HCT116 (cell line): ENCODE results near the gene ZNRF2. TPM values are rescaled to one million over a fixed set of nuclear protein-coding genes. Genes with fewer than 3 reads are reported as not detected.

Experiments
- ATAC-seq: fragments of 200-7000 bp; cut with Tn5 transposase; 2 replicates; pipeline ENCODE4 v1.9.1; 2020; ENCODE audit warnings: mild to moderate bottlenecking, moderate library complexity
- BruUV-seq: library from RNA; stranded (reverse); fragments of 400-500 nt; replicated peaks from 2 replicates; lab custom pipeline; 2021; lab: Mats Ljungman, UMichigan
- CTCF ChIA-PET: fragments of 300-600 bp; sonication (Branson Sonifier 250); formaldehyde crosslinking; loops from one replicate; lab custom pipeline; 2021; ENCODE audit warnings: antibody characterized with exemption; lab: Charles Lee
- POLR2A ChIA-PET: fragments of 300-600, 350-600 bp; sonication (Branson Sonifier 250); formaldehyde crosslinking; loops from one replicate; lab custom pipeline; 2021; ENCODE audit warnings: antibody characterized with exemption; lab: Charles Lee
- RAD21 ChIA-PET, 2 experiments: fragments of 300-600 bp; sonication (Branson Sonifier 250); formaldehyde crosslinking; loops; one replicate each; lab custom pipeline; 2023; ENCODE audit warnings: low total read pairs in 2 of 2; ENCODE audit not compliant: uncharacterized antibody in 2 of 2, unreplicated experiment in 2 of 2, low non-redundant PET in 1 of 2; lab: Charles Lee
- DNase-seq: peaks from one replicate; pipeline ENCODE4 v3.0.0-alpha.2; 2010; ENCODE audit warnings: low read depth, low spot score
- H2AFZ ChIP-seq: fragments of 200-600 bp; shearing (Covaris generic), sonication (generic); 2 replicates; pipeline ENCODE4 v1.6.1; 2017; ENCODE audit warnings: low read depth, mixed run types, mixed read lengths, antibody characterized with exemption, low read length; ENCODE audit not compliant: poor library complexity, severe bottlenecking
- H3K27ac ChIP-seq: 2 replicates; pipeline ENCODE4 v1.5.1; 2012; ENCODE audit warnings: low read depth, low read length
- H3K27me3 ChIP-seq: fragments of 200-600 bp; sonication (generic); 2 replicates; pipeline ENCODE4 v1.6.1; 2016; ENCODE audit warnings: mixed run types, low read length, mixed read lengths; ENCODE audit not compliant: insufficient read depth
- H3K36me3 ChIP-seq, 2 experiments: fragments of 200-500 bp in 1 of 2; fragments of 200-600 bp in 1 of 2; sonication (Bioruptor generic) in 1 of 2; sonication (generic) in 1 of 2; 2 replicates each; pipeline versions ENCODE4 v1.5.1 to v1.6.1; 2014 to 2016; ENCODE audit warnings: low read length in 2 of 2, inconsistent platforms in 1 of 2, mixed read lengths in 1 of 2, mixed run types in 1 of 2; ENCODE audit not compliant: insufficient read depth in 2 of 2, control insufficient read depth in 1 of 2
- H3K4me1 ChIP-seq, 2 experiments: fragments of 200-600 bp in 1 of 2; sonication (generic) in 1 of 2; 2 replicates each; pipeline versions ENCODE4 v1.5.1 to v1.6.1; 2012 to 2017; ENCODE audit warnings: low read length in 2 of 2, inconsistent platforms in 1 of 2, mild to moderate bottlenecking in 1 of 2, mixed read lengths in 1 of 2, mixed run types in 1 of 2, moderate library complexity in 1 of 2; ENCODE audit not compliant: insufficient read depth in 2 of 2, control insufficient read depth in 1 of 2
- H3K4me2 ChIP-seq: fragments of 200-600 bp; sonication (generic); 2 replicates; pipeline ENCODE4 v1.6.1; 2017; ENCODE audit warnings: mixed run types, low read length, mixed read lengths
- H3K4me3 ChIP-seq, 2 experiments: fragments of 200-600 bp in 1 of 2; sonication (generic) in 1 of 2; replicated peaks in 1 of 2; 2 replicates each; pipeline ENCODE4 v1.5.1; 2011 to 2016; ENCODE audit warnings: low read length in 2 of 2, control low read depth in 1 of 2, low read depth in 1 of 2, mild to moderate bottlenecking in 1 of 2, mixed read lengths in 1 of 2, mixed run types in 1 of 2
- H3K79me2 ChIP-seq: fragments of 200-600 bp; sonication (generic); 2 replicates; pipeline ENCODE4 v1.6.1; 2017; ENCODE audit warnings: mild to moderate bottlenecking, mixed run types, low read length, moderate library complexity, mixed read lengths; ENCODE audit not compliant: insufficient read depth
- H3K9ac ChIP-seq: fragments of 200-600 bp; sonication (generic); 2 replicates; pipeline ENCODE4 v1.6.1; 2016; ENCODE audit warnings: low read length, mixed read lengths
- H3K9me2 ChIP-seq: fragments of 200-600 bp; sonication (generic), shearing (Covaris generic); 2 replicates; pipeline ENCODE4 v1.6.1; 2017; ENCODE audit warnings: mixed run types, mild to moderate bottlenecking, moderate library complexity; ENCODE audit not compliant: insufficient read depth
- H3K9me3 ChIP-seq, 2 experiments: fragments of 200-500 bp in 1 of 2; fragments of 200-600 bp in 1 of 2; sonication (Bioruptor generic) in 1 of 2; sonication (generic) in 1 of 2; 2 replicates each; pipeline ENCODE4 v1.6.1; 2014 to 2017; ENCODE audit warnings: low read length in 2 of 2, mixed read lengths in 2 of 2, inconsistent platforms in 1 of 2, low read depth in 1 of 2, mild to moderate bottlenecking in 1 of 2, mixed run types in 1 of 2, moderate library complexity in 1 of 2; ENCODE audit not compliant: control insufficient read depth in 1 of 2, insufficient read depth in 1 of 2
- H4K20me1 ChIP-seq: fragments of 200-600 bp; sonication (generic), shearing (Covaris generic); 2 replicates; pipeline ENCODE4 v1.6.1; 2017; ENCODE audit warnings: mixed run types, mild to moderate bottlenecking, moderate library complexity; ENCODE audit not compliant: insufficient read depth
- CEBPB ChIP-seq: IDR thresholded peaks from 2 replicates; pipeline ENCODE4 v1.6.1; 2012; ENCODE audit warnings: low read depth
- ELF1 ChIP-seq: IDR thresholded peaks from 2 replicates; pipeline ENCODE4 v1.6.1; 2012; ENCODE audit warnings: low read depth, borderline replicate concordance
- EZH2phosphoT487 ChIP-seq: fragments of 200-600 bp; IDR thresholded peaks from 2 replicates; pipeline ENCODE4 v1.6.1; 2018; ENCODE audit warnings: antibody characterized with exemption, borderline replicate concordance
- FOSL1 ChIP-seq: IDR thresholded peaks from 2 replicates; pipeline ENCODE4 v1.6.1; 2012; ENCODE audit warnings: low read depth
- JUND ChIP-seq: IDR thresholded peaks from 2 replicates; pipeline ENCODE4 v1.6.1; 2012
- MAX ChIP-seq: IDR thresholded peaks from 2 replicates; pipeline ENCODE4 v1.6.1; 2012
- POLR2A ChIP-seq: IDR thresholded peaks from 2 replicates; pipeline ENCODE4 v1.7.0; 2011; ENCODE audit warnings: borderline replicate concordance; ENCODE audit not compliant: insufficient read depth, insufficient read length; ENCODE audit errors: extremely low read depth
- POLR2AphosphoS5 ChIP-seq: IDR thresholded peaks from 2 replicates; pipeline ENCODE4 v1.6.1; 2011; ENCODE audit warnings: mild to moderate bottlenecking, low read depth, low read length, moderate library complexity
- SIN3A ChIP-seq: IDR thresholded peaks from 2 replicates; pipeline ENCODE4 v1.6.1; 2012; ENCODE audit warnings: low read depth
- SP1 ChIP-seq: IDR thresholded peaks from 2 replicates; pipeline ENCODE4 v1.6.1; 2012; ENCODE audit warnings: low read depth
- SRF ChIP-seq: IDR thresholded peaks from 2 replicates; pipeline ENCODE4 v1.6.1; 2012; ENCODE audit warnings: low read depth
- TCF7L2 ChIP-seq: IDR thresholded peaks from 2 replicates; pipeline ENCODE4 v1.7.0; 2011; ENCODE audit warnings: borderline replicate concordance, inconsistent platforms; ENCODE audit not compliant: insufficient read depth, insufficient read length; ENCODE audit errors: extremely low read depth
- ZFX ChIP-seq: fragments of 450-650 bp; IDR thresholded peaks from 2 replicates; pipeline ENCODE4 v1.6.1; 2017
- ZNF274 ChIP-seq: fragments of 200-500 bp; sonication (Bioruptor generic); IDR thresholded peaks from 2 replicates; pipeline ENCODE4 v1.6.1; 2014; ENCODE audit warnings: mild to moderate bottlenecking, low read depth, low read length, inconsistent platforms
- intact Hi-C: fragments of 100-400 bp; cut with micrococcal nuclease; formaldehyde crosslinking; loops from 2 replicates; pipeline ENCODE4 v1.10.0; 2022
- total RNA-seq: library from RNA; stranded (reverse); gene quantifications from one replicate; pipeline ENCODE4 v1.2.1, GENCODE V29; 2021; ENCODE audit not compliant: unreplicated experiment
- TF ChIP-seq, protein P1 (sequence below): IDR thresholded peaks from 2 replicates; pipeline ENCODE4 v1.6.1; 2011; ENCODE audit warnings: mild to moderate bottlenecking, low read length, moderate library complexity; ENCODE audit not compliant: insufficient replicate concordance; ENCODE audit errors: extremely low read depth

ZNRF2 gene
- total RNA-seq, 1 experiment from 2014 or later: 10.2 TPM

DNA sequence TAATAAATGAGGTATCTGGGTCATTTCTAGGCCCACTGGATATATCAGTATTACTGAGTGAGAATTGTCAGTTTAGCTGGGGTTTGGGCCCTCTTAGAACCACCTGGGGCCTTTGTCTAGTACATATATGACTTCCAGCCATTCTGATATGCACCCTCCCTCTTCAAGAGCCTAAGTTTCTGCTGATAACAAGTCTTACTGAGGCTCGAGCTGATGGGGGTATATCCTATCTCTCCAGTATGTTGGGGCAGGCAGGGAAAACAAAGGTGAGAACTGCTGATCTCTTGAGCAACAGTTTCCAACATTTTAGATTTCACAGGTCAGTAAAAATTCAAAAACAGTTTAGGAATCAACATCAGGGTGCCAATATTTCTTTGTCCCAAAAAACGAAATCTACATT, 10.8 kb upstream of the ZNRF2 start:
- Histone ChIP-seq H3K36me3 (no peaks in the 10 kb centered on the region), H3K9ac (no peak overlapping the region), H3K27ac (no peak overlapping the region), H3K4me1 (no peaks in the 10 kb centered on the region), H2AFZ (no peak overlapping the region), H3K4me3 (no peak overlapping the region), H3K27me3 (no peaks in the 10 kb centered on the region), H3K9me2 (no peaks in the 10 kb centered on the region; the same call in 1 of the 2 replicates), H4K20me1 (no peaks in the 10 kb centered on the region; the same call in 1 of the 2 replicates), H3K9me3 (no peaks in the 10 kb centered on the region), H3K79me2 (no peaks in the 10 kb centered on the region), H3K4me2 (no peak overlapping the region)
- no peak for ATAC-seq
- TF ChIP-seq CEBPB (no peak), ZFX (no peak), SP1 (no peak), SIN3A (no peak), ZNF274 (no peak), ELF1 (no peak), JUND (no peak), POLR2AphosphoS5 (no peak), MAX (no peak), FOSL1 (no peak), SRF (no peak), TCF7L2 (no peak), POLR2A (no peak), EZH2phosphoT487 (no peak)
- TF ChIP-seq, protein P1, sequence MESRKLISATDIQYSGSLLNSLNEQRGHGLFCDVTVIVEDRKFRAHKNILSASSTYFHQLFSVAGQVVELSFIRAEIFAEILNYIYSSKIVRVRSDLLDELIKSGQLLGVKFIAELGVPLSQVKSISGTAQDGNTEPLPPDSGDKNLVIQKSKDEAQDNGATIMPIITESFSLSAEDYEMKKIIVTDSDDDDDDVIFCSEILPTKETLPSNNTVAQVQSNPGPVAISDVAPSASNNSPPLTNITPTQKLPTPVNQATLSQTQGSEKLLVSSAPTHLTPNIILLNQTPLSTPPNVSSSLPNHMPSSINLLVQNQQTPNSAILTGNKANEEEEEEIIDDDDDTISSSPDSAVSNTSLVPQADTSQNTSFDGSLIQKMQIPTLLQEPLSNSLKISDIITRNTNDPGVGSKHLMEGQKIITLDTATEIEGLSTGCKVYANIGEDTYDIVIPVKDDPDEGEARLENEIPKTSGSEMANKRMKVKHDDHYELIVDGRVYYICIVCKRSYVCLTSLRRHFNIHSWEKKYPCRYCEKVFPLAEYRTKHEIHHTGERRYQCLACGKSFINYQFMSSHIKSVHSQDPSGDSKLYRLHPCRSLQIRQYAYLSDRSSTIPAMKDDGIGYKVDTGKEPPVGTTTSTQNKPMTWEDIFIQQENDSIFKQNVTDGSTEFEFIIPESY: no peak
- ChIA-PET CTCF (no interaction called here), RAD21 (no interaction called here), POLR2A (no interaction called here)
- intact Hi-C loops: no loop called here
- BruUV-seq: no TSS peak
- no peak for DNase-seq
